NCI-H2029 treated with DMSO at 0.1 percent for 48 hours (cell line): ENCODE results near the gene ATRN.
"Not testable (repeated sequence)": the region's sequence is repeated elsewhere in the genome, so short reads cannot be mapped to it uniquely, and the experiment has no call there.

Source experiments
- DNase-seq: peaks from one replicate; lab custom pipeline; 2025; lab: John Stamatoyannopoulos, UW

ATRN gene

DNA sequence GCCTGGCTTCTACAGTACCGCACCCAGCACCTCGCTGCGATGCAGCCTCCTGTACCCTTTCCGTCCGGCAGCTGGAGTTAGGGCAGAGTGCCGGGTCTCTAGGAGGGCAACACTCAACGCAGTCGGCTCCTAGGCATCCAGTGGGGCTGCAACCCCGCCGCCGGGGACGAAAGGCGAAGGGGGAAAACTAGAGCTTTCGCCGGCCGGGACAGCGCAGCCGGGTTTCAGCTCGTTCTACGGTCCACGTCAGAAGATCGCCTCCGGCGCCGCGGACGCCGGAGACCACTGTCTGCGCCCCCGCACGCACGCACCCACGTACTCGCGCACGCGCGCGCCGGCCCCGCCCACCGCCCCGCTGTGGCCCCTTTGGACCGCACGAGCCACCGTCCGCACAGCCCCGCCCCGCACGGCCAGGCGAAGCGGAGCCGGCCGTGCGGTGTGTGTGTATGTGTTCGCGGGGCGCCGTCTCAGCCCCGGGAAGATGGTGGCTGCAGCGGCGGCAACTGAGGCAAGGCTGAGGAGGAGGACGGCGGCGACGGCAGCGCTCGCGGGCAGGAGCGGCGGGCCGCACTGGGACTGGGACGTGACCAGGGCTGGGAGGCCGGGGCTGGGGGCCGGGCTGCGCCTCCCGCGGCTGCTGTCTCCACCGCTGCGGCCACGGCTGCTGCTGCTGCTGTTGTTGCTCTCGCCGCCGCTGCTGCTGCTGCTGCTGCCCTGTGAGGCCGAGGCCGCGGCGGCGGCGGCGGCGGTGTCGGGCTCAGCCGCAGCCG, at the start of gene ATRN:
Gene ATRN, plus strand, starts transcription at position 392 of the 770 bp plus-strand sequence. Its CDS starts 90 bp downstream, at position 482.
- peak; percentile 37 for DNase-seq

DNA sequence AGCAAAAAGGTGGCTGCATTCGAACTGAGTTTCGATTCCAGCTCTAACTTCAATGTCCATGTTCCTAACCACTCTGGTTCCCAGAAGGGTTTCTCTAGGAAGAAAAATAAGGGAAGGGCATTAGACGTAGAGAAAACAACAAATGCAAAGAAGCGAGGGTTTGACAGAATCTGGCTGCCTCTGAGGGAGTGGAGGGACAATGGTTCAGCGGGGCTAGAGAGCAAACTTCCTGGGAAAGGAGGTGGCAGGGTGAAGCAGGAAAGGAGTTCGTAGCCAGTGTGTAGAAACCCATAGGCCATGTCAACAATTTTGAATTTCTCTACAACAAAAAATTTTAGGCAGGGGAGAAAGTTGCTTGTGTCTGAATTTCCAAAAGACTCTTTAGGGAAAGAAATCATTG, 48.8 kb upstream of the ATRN start:
- no peak for DNase-seq

DNA sequence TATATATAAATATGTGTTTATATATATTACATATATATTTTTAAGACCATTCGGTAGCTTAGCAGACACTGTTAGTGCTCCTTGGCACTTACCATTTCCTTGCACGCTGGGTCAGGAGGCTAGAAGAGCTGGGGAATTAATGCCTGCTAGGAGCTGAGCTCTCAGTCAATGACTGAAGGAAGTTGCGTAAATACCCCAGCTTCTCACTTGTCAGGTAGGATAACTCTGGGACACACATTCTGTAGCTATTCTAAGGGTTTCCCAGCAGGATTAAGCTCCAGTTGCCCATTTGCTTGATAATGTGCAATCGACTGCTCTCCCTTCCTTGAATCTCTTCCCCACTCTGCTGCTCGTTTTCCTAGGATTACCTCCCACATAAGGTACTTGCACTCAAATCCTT, 47.7 kb upstream of the ATRN start:
- DNase-seq = no peak

DNA sequence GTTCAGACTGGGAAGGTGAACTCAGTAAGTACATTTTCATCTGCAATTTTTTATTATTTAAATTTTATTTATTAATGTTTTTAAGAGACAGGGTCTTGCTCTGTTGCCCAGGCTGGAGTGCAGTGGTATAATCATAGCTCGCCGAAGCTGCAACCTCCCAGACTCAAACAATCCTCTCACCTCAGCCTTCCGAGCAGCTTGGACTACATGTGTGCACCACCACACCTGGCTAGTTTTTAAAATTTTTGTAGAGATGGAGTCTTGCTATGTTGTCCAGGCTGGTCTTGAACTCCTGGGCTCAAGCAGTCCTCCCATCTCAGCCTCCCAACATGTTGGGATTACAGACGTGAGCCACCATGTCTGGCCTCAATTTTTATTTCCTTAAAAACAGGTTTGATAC, 44.1 kb upstream of the ATRN start:
- not testable (repeated sequence) for DNase-seq

DNA sequence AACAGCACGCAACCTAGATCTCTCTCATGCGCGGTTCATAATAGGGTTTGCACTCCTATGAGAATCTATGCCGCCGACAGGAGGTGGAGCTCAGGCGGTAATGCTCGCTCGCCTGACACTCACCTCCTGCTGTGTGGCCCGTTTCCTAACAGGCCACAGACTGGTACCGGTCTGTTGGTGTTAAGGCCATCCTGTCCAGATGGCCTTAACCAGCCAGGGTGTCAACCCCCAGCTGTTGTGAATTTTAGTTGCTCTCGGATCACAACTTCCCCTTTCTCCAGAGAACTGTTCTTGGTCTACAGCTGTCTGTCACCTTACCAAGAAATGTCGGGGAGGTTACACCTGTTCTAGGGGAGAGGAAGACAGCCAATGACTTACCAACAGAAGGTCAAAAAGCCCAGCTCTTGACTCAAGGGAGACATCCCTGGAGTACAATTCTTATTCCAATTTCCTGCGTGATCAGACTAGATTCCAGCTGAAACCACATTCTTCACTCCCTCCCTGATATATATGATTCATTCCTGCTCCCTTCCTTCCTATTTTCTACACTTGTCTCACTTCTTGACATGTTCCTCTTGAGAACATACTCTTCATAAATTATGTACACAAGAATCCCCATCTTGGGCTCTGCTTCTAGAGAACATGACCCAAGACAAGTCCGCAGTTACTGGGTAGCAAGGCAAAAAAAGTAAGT, 40.3 kb upstream of the ATRN start:
- no peak for DNase-seq

DNA sequence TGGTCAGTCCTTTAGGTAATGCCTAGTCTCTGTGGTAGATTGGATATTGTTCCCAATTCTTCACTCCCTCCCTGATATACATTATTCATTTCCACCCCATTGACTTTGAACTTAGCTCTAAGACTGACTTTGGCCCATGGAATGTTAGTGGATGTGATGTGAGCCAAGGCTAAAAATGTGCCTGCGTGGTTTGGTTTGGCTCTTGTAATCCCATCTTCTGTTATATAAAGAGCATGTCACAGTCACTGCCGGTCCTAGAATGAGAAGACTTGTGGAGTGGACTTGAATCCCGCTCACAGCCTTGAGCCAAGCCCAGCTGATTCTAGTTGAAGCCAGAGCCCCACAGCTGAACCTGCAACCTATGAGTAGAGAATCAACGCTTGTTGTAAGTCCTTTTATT, 39.7 kb upstream of the ATRN start:
- no peak for DNase-seq

DNA sequence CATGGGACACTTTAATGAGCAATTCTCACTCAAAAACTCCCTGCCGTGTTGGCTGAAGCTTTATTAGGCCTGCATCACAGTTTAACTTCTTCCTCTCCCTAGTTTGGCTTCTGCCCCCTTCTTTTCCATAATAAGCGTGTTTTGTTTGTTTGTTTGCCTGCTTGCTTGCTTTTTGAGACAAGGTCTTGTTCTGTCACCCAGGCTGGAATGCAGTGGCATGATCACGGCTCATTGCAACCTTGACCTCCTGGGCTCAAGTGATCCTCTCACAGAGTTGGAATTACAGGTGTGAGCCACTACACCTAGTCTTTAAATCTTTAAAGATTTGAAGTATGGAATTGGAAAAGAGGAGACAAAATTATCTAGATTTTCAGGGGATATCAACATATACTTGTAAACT, 38.0 kb upstream of the ATRN start:
- no peak for DNase-seq

DNA sequence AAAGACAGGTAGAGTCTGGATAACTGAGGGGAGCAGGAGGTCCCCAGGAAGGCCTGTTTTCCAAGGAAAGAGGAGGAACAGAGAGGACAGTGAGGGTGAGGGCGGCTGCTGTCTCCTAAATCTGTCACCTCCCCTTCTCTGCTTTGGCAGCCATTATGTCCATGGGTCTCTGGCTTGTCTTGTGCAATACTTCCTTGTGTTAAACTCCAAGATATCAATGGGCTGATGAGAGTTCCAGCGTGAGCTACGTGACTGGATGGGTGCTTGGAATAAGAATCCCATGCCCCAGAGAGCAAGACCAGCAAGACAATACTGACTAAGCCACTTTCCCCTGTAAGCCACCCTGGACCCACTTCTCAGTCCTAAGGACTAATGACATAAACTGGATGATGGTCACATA, 37.1 kb upstream of the ATRN start:
- no peak for DNase-seq

DNA sequence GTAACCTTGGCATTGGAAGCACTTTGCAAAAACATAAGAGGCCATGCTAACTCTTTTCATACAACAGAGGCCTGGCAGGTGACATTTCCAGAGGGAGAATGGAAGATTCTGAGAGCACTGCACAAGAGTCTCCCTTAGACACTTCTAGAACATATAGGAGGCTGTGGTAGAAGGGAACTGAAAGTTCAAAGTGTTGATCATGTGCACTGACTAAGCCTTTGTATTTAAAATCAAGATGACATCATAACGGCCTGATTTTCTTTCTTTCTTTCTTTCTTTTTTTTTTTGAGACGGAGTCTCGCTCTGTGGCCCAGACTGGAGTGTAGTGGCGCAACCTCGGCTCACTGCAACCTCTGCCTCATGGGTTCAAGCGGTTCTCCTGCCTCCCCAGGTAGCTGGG, 36.6 kb upstream of the ATRN start:
- no peak for DNase-seq

DNA sequence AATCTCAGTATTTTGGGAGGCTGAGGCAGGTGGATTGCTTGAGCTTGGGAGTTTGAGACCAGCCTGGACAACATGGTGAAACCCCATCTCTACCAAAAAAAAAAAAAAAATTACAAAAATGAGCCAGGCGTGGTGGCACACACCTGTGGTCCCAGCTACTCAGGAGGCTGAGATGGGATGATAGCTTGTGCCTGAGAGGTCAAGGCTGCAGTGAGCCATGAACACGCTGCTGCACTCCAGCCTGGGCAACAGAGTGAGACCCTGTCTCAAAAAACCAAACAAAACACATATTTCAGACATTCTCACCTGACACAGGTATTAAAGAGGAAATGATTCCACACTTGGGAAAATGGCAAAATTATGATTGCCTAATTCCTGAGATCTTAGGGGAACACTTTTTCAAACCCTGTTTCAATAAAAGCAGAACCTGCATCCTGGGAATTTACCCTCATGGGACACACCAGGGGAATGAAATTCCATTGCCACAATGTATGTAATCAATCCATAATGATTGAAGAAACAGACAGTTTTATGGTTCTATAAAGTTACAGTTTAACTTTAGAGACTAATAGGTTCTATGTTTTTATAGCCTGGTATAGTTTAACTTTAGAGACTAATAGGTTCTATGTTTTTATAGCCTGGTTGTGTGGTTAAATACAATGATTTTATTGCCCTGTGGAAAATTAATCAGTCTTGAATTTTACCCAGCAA, 33.8 kb upstream of the ATRN start:
- DNase-seq = no peak

DNA sequence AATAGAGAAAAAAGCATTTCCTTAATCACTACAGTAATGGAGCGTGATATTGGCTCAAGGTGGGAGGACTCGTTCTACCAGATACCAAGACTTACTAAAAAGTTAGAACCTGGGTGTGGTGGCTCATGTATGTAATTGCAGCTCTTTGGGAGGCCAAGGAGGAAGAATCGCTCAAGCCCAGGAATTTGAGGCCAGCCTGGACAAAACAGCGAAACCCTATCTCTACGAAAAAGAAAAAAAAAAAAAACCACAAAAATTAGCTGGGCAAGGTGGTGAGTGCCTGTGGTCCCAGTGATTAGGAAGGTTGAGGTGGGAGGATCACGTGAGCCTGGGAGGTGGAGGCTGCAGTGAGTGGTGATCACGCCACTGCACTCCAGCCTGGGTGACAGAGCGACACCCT, 24.0 kb upstream of the ATRN start:
- DNase-seq = no peak

DNA sequence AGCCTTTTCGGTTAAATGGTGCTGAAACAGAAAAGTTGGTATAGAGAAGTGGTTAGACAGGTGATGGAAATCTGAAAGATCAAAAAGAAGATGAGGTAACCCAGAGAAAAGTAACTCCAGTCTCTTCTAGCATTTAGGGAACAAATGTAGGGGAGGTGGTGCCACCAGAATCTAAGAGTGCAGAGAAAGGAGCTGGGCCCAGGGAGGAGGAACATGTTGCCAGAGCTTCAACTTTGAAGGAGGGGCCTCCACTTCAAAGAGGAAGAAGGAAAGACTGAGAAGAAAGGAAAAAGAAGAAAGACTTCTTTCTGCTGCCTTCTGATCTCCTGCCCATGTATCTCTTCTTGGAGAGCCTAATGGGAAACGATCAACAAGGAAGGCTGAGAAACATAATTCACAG, 23.5 kb upstream of the ATRN start:
- no peak for DNase-seq

DNA sequence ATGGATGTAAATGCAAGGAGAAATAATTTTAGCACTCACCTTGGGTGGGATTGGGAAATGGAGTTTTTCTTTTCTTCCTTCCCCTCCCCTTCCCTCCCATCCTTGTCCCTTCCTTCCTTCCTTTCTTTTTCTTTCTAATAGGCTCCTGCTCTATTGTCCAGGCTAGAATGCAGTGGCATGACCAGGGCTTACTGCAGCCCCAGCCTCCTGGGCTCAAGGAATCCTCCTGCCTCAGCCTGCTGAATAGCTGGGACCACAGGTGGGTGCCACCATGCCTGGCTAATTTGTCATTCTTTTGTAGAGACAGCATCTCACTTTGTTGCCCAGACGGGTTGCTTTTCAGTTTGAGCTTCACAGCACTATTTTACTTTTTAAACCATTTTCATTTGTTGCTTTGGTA, 21.5 kb upstream of the ATRN start:
- no peak for DNase-seq

DNA sequence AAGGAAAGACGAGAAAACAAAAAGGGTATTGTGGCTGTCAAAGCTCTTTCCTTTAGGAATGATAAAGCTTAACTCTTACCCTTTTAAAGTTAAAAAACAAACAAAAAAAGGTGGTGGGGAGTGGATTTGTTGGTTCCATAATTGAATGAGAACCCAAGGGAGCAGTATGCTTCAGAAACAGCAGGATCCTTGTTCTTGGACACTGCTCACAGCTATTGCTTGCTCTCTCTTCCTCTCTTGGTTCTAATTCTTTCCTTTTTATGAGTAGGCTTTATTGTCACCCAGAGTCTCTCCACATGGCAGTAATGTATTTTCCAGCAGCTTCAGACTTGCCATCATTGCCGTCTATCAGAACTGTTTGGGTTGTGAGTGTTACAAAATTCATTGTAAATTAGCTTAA, 18.7 kb upstream of the ATRN start:
- DNase-seq = no peak

DNA sequence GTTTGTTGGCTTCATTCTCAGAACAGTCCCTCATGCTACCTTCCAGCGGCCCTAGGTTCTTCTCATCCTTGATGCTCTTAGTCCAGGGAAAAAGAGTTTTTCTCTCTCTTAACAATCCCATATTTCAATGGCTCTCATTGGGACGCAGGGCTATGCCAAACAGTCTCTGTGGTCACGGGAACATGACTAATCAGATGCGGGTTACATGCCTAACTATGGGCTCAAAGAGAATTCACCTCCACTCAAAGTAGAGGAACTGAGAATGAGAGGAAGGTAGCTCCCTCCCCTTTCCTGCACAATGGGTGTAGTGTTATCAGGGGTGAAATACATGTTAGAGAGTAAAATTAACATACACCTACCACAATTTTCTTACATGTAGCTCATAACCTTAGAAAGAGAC, 18.1 kb upstream of the ATRN start:
- DNase-seq = no peak

DNA sequence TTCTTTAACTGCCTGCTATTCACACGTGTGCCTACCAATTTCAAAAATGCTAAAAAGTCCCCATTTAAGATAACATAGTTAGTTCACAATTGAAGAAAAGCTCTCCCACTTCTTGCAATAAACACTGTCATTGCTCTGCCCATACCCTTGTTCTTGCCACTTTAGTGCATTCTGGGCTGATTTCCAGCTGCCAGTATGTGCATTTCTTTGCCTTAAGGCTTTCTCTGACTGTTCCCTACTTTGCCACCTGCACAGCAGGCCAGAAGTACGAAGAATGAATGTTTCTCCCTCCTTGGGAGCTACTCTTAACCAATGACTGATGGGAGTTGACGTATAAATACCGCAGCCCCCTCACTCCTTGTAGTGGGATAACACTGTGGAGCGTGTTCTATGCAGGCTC, 16.0 kb upstream of the ATRN start:
- DNase-seq = no peak

DNA sequence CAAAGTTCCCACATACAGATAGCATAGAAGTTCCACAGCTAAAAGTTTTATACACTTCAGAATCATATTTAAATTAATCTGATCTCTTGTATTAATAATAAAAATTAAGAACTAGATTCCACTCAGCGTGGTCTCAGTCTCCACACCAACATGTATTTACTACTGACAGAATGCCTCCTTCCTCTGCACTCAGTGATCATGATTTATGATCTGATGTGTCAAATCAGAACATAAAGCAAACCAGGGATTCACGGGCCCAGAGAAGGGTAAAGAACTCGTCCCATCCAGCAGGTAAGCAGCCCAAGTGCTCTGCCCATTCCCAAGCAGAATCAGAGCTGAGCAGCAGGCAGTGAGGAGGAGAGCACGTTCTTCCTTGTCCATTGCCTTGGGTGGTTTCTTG, 14.2 kb upstream of the ATRN start:
- no peak for DNase-seq

DNA sequence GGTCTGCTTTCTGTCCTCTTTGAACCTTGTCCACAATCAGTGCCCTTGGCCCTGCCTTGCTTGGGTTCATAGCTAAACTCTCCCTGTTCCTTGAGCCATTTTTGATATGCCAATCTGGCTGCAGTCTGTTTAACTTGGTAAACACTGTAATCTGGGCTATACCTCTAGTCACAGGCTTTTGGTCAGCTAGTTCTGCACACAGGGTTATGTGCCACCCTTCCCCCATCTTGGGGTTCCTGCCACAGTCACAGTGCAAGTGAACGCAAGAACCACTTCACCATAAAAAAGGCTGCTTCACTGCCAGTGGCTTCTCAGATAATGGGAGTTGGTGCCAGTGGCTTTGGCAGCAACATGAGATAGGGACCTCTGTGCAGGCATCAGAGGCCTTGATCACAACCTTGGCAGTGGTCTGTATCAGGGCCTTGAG, 10.9 kb upstream of the ATRN start:
- DNase-seq = no peak

DNA sequence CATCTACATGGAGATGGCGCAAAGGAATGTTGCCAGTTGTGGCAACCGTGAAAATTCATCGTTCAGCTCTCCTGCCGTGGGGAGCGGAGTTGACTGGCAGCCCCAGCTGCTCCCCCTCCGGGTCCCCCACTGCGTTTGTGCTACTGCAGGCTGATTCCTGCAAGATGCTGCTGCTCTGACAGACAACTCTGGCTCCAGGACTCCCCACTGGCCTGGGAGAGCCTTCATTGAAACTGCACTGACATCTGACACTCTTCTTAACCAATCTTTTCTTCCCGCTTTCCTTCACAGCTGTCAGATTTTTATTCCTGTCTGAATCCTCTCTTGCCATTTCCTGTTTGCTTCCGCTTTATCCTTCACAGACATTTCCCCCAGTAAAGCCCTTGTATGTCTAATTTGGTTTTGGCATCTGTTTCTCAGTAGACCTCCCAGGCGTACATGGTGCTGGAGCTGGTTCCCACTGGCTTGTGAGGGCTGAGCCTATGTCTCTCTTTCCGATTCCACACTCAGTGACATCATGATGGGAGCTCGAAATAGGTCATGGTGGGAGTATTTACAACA, 9.5 kb upstream of the ATRN start:
- no peak for DNase-seq

DNA sequence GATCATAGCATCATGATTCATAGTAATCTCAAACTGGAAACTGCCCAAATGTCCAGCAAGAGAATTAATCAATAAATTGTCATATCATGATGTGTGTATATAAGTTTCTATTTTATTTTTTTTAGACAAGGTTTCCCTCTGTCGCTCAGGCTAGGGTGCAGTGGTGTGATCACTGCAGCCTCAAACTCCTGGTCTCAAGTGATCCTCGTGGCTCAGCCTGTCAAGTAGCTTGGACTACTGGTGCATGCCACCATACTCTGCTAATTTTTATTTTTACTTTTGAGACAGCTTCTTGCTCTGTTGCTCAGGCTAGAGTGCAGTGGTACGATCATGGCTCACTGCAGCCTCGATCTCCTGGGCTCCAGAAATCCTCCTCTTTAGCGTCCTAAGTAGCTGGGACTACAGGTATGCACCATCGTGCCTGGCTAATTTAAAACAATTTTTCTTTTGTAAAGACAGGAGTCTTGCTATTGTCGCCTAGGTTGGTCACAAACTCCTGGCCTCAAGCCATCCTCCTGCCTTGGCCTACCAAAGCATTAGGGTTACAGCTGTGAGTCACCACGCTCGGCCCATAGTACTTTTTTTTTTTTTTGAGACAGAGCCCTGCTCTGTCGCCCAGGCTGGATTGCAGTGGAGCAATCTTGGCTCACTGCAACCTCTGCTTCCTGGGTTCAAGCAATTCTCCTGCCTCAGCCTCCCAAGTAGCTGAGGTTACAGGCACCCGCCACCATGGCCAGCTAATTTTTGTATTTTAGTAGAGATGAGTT, 8.7 kb upstream of the ATRN start:
- DNase-seq = no peak

DNA sequence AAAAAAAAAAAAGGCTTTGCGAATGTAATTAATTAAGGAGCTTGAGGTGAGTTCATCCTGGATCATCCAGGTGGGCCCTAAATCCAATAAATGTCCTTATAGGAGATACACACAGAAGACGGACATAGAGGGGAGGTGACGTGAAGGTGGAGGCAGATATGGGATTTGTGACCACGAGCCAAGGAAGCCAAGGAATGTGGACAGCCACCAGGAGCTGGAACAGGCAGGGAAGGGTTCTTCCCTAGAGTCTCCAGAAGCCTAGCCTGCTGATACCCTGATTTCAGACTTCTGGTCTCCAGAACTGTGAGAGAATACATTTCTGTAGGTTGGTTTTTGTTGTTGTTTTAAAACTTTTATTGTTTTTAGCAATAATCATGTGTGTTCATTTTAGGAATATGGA, 6.7 kb upstream of the ATRN start:
- DNase-seq = no peak

DNA sequence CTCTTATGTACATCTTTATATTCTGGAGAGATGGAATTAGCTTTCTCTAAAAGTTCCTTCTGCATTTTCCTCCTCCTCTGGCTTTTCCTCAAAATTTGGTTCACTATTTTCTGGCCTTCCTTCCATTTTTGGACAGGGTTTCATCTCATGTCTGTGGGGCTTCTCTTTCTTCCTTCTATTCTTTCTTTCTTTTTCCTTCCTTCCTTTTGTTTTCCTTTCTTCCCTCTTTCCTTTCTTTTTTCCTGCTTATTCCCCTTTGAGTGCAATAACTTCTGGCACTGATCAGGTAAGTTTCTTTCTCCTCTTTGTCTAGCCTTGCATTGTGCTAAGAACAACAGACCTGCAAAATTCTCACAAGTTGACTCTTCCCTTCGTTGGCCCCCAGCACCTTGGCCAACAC, 5.5 kb upstream of the ATRN start:
- no peak for DNase-seq
